Glomerular visceral epithelial cell (primary cell): Measurements from ENCODE around the gene EMC8.

Experiments used
- DNase-seq: peaks from one replicate; pipeline ENCODE4 v3.0.0-alpha.2; 2016; ENCODE audit errors: extremely low spot score

Gene EMC8

DNA sequence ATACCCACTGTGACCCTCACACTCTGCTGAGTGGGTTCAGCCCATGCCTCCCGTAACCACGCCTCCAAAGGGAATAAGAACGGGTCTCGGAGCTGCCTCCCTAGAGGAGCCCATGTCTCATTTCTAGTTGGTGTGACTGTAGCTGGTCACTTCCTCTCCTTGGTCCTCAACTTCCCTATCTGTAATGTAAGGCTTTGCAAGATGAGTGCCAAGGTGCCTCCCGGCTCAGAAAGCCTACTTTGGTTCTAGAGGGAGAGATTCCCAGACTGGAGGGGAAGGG lies 69.2 kb downstream of the EMC8 start:
- no peak for DNase-seq

DNA sequence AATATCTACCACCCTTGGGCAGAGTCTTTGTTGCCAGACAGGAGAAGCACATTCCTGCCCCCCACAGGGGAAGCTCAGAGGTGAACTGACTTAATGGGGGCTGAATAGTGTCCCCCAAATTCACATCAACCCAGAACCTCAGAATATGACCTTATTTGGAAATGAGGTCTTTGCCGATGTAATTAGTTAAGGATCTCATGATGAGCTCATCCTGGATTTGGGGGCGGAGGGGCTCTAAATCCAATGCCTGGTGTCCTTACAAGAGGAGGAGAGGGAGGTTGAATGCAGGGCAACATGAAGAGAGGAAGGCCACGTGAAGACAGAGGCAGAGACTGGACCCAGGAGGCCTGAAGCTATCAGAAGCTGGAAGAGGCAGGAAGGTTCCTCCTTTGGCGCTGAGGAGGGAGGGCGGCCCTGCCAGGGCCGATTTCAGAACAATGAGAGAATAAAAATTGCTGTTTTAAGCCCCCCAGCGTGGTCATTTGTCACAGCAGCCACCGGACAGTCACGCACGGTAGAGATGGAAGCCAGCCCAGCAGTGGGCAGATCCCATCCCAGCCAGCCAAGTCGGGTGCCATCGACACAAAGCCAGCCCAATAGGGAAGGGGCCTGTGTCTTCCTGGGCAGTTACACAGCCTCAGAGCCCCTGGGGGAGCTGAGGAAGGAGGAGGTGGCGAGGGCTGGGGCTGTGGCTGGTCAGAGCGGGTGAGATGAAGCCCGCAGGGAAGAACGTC lies 69.7 kb downstream of the EMC8 start:
- no peak for DNase-seq

DNA sequence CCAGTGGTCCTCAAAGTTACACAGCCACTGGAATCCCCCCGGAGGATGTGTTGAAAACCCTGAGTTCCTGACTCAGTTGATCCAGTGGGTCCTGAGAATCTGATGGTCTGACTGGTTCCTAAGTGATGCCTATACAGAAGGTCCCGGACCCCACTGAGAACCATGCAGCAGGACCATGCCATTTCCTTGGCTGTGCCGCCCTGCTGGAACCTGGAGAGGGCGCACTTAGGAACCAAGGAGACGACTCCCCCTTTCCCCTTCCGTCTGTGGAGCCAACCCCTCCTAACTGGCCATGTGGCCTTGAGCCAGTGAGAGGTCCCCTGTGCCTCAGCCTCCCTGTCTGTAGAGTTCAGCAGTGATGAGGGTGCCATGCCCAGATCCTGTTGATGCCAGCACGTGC lies 70.5 kb downstream of the EMC8 start:
- no peak for DNase-seq
